K562 (cell line): Measurements from ENCODE around the gene TTLL11. TPM values are rescaled to one million over a fixed set of nuclear protein-coding genes. Genes with fewer than 3 reads are reported as not detected.

Source experiments
- ATAC-seq: fragments of 200-7000 bp; cut with Tn5 transposase; 3 replicates; pipeline ENCODE4 v1.9.1; 2020; ENCODE audit warnings: moderate library complexity
- BruUV-seq: library from RNA; stranded (reverse); fragments of 400-500 nt; replicated peaks from 2 replicates; lab custom pipeline; 2021; lab: Mats Ljungman, UMichigan
- CTCF ChIA-PET: fragments of 300-600 bp; formaldehyde crosslinking; extraction: SDS; loops from one replicate; lab custom pipeline; 2021; ENCODE audit warnings: low intra/inter-chr PET ratio; lab: Yijun Ruan, JAX
- POLR2A ChIA-PET: fragments of 300-600, 350-650 bp; sonication (Branson Sonifier 250); formaldehyde crosslinking; extraction: SDS; loops from one replicate; lab custom pipeline; 2021; ENCODE audit warnings: antibody characterized with exemption, inconsistent platforms; lab: Yijun Ruan, JAX
- DNase-seq, 4 experiments: peaks; one replicate each; pipeline versions ENCODE4 v3.0.0 to v3.0.0-alpha.2; 2011 to 2018; ENCODE audit warnings: low spot score in 3 of 4, mixed read lengths in 3 of 4; ENCODE audit errors: extremely low read depth in 1 of 4
- FAIRE-seq: peaks from 2 replicates; lab custom pipeline; 2011; peaks lifted over from hg19 to GRCh38; lab: Jason Lieb, UNC
- H2AFZ ChIP-seq: 2 replicates; pipeline ENCODE4 v1.6.0; 2011; ENCODE audit warnings: low read depth, low read length, control low read depth, inconsistent platforms
- H3K27ac ChIP-seq: fragments of 200-600 bp; 3 replicates; pipeline ENCODE4 v1.8.0; 2011; ENCODE audit warnings: low read depth, mild to moderate bottlenecking, control low read depth, inconsistent platforms, low read length, moderate library complexity, mixed read lengths; ENCODE audit errors: extremely low read depth
- H3K27me3 ChIP-seq, 2 experiments: fragments of 300-600 bp in 1 of 2; 2 replicates in 1 of 2; 3 replicates in 1 of 2; pipeline versions ENCODE4 v1.6.0 to v1.8.0; 2011; ENCODE audit warnings: inconsistent platforms in 2 of 2, low read length in 2 of 2, mild to moderate bottlenecking in 1 of 2, mixed read lengths in 1 of 2, moderate library complexity in 1 of 2; ENCODE audit not compliant: control insufficient read depth in 2 of 2, insufficient read depth in 2 of 2
- H3K36me3 ChIP-seq: fragments of 300-600 bp; 3 replicates; pipeline ENCODE4 v1.8.0; 2011; ENCODE audit warnings: mild to moderate bottlenecking, low read length, inconsistent platforms; ENCODE audit not compliant: control insufficient read depth, insufficient read depth
- H3K4me1 ChIP-seq, 2 experiments: fragments of 200-600 bp in 1 of 2; replicated peaks in 1 of 2; 2 replicates in 1 of 2; 3 replicates in 1 of 2; pipeline versions ENCODE4 v1.5.1 to v1.8.0; 2011; ENCODE audit warnings: inconsistent platforms in 2 of 2, low read length in 2 of 2, mild to moderate bottlenecking in 1 of 2, mixed read lengths in 1 of 2, moderate library complexity in 1 of 2; ENCODE audit not compliant: control insufficient read depth in 2 of 2, insufficient read depth in 2 of 2
- H3K4me2 ChIP-seq: 2 replicates; pipeline ENCODE4 v1.6.1; 2011; ENCODE audit warnings: low read length, control low read depth, inconsistent platforms, mixed read lengths; ENCODE audit not compliant: insufficient read depth
- H3K4me3 ChIP-seq: fragments of 200-600 bp; sonication (generic), shearing (Covaris generic); 2 replicates; pipeline ENCODE4 v1.5.1; 2016; ENCODE audit warnings: control low read depth, inconsistent platforms
- H3K79me2 ChIP-seq: fragments of 200-600 bp; 3 replicates; pipeline ENCODE4 v1.8.0; 2011; ENCODE audit warnings: low read length, inconsistent platforms; ENCODE audit not compliant: control insufficient read depth, insufficient read depth
- H3K9ac ChIP-seq, 2 experiments: 2 replicates each; pipeline versions ENCODE4 v1.6.0 to v1.6.1; 2011; ENCODE audit warnings: low read depth in 2 of 2, low read length in 2 of 2, control low read depth in 1 of 2, inconsistent platforms in 1 of 2, mild to moderate bottlenecking in 1 of 2, mixed read lengths in 1 of 2; ENCODE audit not compliant: insufficient read depth in 1 of 2
- H3K9me1 ChIP-seq: one replicate; pipeline ENCODE4 v1.6.0; 2011; ENCODE audit warnings: inconsistent platforms, mild to moderate bottlenecking, low read length, moderate library complexity; ENCODE audit not compliant: control insufficient read depth, insufficient read depth
- H3K9me3 ChIP-seq: replicated peaks from 2 replicates; pipeline ENCODE4 v1.5.1; 2011; ENCODE audit warnings: low read depth, low read length, inconsistent platforms; ENCODE audit not compliant: control insufficient read depth, insufficient read depth
- H4K20me1 ChIP-seq: replicated peaks from 2 replicates; pipeline ENCODE4 v1.6.1; 2011; ENCODE audit warnings: low read length, inconsistent platforms, mixed read lengths; ENCODE audit not compliant: control insufficient read depth, insufficient read depth
- CREB1 ChIP-seq, 2 experiments: sonication (generic) in 1 of 2; formaldehyde crosslinking in 1 of 2; IDR thresholded peaks; 2 replicates each; pipeline versions ENCODE4 v1.6.1 to v1.8.0; 2012 to 2022; ENCODE audit warnings: inconsistent platforms in 1 of 2, mild to moderate bottlenecking in 1 of 2, missing genetic modification reagents in 1 of 2, moderate library complexity in 1 of 2
- EP300 ChIP-seq: IDR thresholded peaks from 2 replicates; pipeline ENCODE4 v1.6.1; 2012; ENCODE audit warnings: low read length, improper control_type of control experiment
- GABPB1 ChIP-seq: sonication (generic); formaldehyde crosslinking; IDR thresholded peaks from 2 replicates; pipeline ENCODE4 v1.8.0; 2022; ENCODE audit warnings: mild to moderate bottlenecking, missing genetic modification reagents
- HLTF ChIP-seq: fragments of 450-650 bp; IDR thresholded peaks from 2 replicates; pipeline ENCODE4 v1.6.1; 2016
- HMGN3 ChIP-seq: IDR thresholded peaks from 2 replicates; pipeline ENCODE4 v1.6.1; 2011; ENCODE audit warnings: borderline replicate concordance, low read depth, mild to moderate bottlenecking, mixed read lengths, low read length; ENCODE audit not compliant: insufficient read length; ENCODE audit errors: extremely low read depth
- JUNB ChIP-seq: fragments of 450-650 bp; formaldehyde crosslinking; conservative IDR thresholded peaks from 2 replicates; pipeline ENCODE4 v1.4.0; 2020; ENCODE audit warnings: mild to moderate bottlenecking
- ZNF217 ChIP-seq: sonication (generic); formaldehyde crosslinking; IDR thresholded peaks from 2 replicates; pipeline ENCODE4 v1.8.0; 2022; ENCODE audit warnings: mild to moderate bottlenecking, missing genetic modification reagents
- ZNF318 ChIP-seq, 2 experiments: fragments of 450-650 bp; IDR thresholded peaks; 2 replicates each; pipeline ENCODE4 v1.6.1; 2016; ENCODE audit warnings: mild to moderate bottlenecking in 2 of 2, borderline replicate concordance in 1 of 2, low read depth in 1 of 2, moderate library complexity in 1 of 2
- ZNF445 ChIP-seq: fragments of 250-450 bp; sonication (Bioruptor Pico); IDR thresholded peaks from 2 replicates; pipeline ENCODE4 v1.4.0; 2020; ENCODE audit warnings: low read depth, mild to moderate bottlenecking, moderate library complexity
- WGBS: fragments of 100-300 bp; shearing (Covaris generic); methylation state at CpG from one replicate; pipeline ENCODE4 v1.1.6; 2016; ENCODE audit warnings: low coverage, mixed read lengths; ENCODE audit not compliant: insufficient coverage; ENCODE audit errors: missing lambda C conversion rate; 5-methylcytosine and 5-hydroxymethylcytosine counted together
- in situ Hi-C: fragments of 300-500 bp; cut with MboI; formaldehyde crosslinking; loops from 4 replicates; pipeline ENCODE4 v1.15.0; 2018; ENCODE audit warnings: inconsistent platforms, mixed read lengths
- intact Hi-C: fragments of 100-400 bp; cut with micrococcal nuclease; formaldehyde crosslinking; loops from 2 replicates; pipeline ENCODE4 v1.14.2; 2022
- polyA plus RNA-seq, 8 experiments: library from polyadenylated mRNA; depleted of rRNA in 4 of 8; stranded (reverse) in 5 of 8; unstranded in 3 of 8; fragments of >200 nt; fragmentation: Nextera tagmentation in 2 of 8; fragmentation: Illumina TruSeq in 1 of 8; extraction: Ambion mirVana in 2 of 8; extraction: Trizol in 1 of 8; gene quantifications; 2 replicates each; pipeline versions ENCODE4 v1.2.1 to v1.2.3, GENCODE V29; 2011 to 2014; ENCODE audit warnings: inconsistent platforms in 1 of 8, missing spikeins in 1 of 8
- total RNA-seq, 7 experiments: library from RNA; depleted of rRNA in 6 of 7; stranded (reverse); fragments of >200 nt in 6 of 7; fragmentation: Illumina TruSeq in 2 of 7; extraction: Trizol in 2 of 7; gene quantifications; 2 replicates each; pipeline versions ENCODE4 v1.2.1 to v1.2.3, GENCODE V29; 2011 to 2021; ENCODE audit warnings: low replicate concordance in 1 of 7

TTLL11 gene
- total and polyA plus RNA-seq, 9 of the 15 experiments (the other 6 are each of a cell fraction or from before 2014, with no cell fraction given) = 0.83 to 4.4 (median 2.7) TPM

GRCh38 chr9:121914604-121915303 is 178.4 kb downstream of the TTLL11 start:
- Histone ChIP-seq H3K4me2 (no peak overlapping the region), H3K4me3 (no peak overlapping the region), H3K4me1 (peaks cover 3 to 14% of the 10 kb centered on the region in 2 experiments), H4K20me1 (no peaks in the 10 kb centered on the region; the same call in 1 of the 2 replicates)
- in situ Hi-C loops (no loop called here), intact Hi-C loops (no loop called here)
- TF ChIP-seq HMGN3 (no peak), CREB1 (IDR thresholded peaks at IDR 0.05) (no peak), CREB1 (CRISPR knock-in tag; IDR thresholded peaks at IDR 0.05) (no peak), GABPB1 (CRISPR knock-in tag) (no peak), ZNF217 (CRISPR knock-in tag) (no peak), JUNB (CRISPR knock-in tag) (no peak), HLTF (no peak), ZNF445 (CRISPR knock-in tag) (no peak), EP300 (no peak), ZNF318 (IDR thresholded peaks at IDR 0.05; ENCODE audit: borderline replicate concordance in 1 of 2, low read depth in 1 of 2) (no peak)
- TF ChIP-seq, all 486 proteins: peak for 0
- H3K36me3 ChIP-seq = no peaks in the 10 kb centered on the region
- H2AFZ ChIP-seq = no peak overlapping the region
- ChIA-PET POLR2A (interaction anchor here (0.7 kb wide), 1 partner anchor 8 kb away, joined by 4 read pairs; no protein-coding TSS in a partner anchor), CTCF (no interaction called here)
- no TSS peak for BruUV-seq
- ATAC-seq = no peak
- 9% methylated on average over 10 of the region's 10 CpGs for WGBS
- no peak overlapping the region for H3K27ac ChIP-seq
- no peaks in the 10 kb centered on the region for H3K79me2 ChIP-seq
- DNase-seq = no peak
- no peak for FAIRE-seq
- H3K9me1 ChIP-seq = no peaks in the 10 kb centered on the region
- H3K9ac ChIP-seq = no peak overlapping the region
- H3K9me3 ChIP-seq = no peaks in the 10 kb centered on the region
- H3K27me3 ChIP-seq = peaks cover 0 to 6% of the 10 kb centered on the region in 2 experiments; a peak in 3 of 5 replicates
